Measurements from ENCODE around the gene LMAN2. TPM values are rescaled to one million over a fixed set of nuclear protein-coding genes. Genes with fewer than 3 reads are reported as not detected.

LMAN2 gene
- total RNA-seq, 2 donors from 2014 or later, result 119 to 128 TPM

DNA sequence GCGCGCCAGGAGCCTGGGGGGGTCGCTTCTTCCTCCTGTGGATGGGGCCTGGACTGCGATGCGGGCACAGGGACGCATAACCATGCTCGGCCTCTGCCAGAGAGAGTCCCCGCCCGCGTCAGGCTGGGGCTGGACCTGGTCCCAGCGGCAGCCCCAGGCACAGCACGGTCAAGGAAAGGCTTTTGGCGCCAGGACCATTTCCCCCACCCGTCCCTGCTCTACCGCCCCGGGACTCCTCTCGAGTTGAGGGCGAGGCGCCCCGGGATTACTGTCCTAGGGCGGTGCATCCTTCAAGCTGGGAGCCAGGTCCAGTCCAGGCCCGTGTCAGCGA is 40.1 kb downstream of the LMAN2 start:
- H3K4me3 Mint-ChIP-seq, result peak overlapping the region; percentile 65
- no peak overlapping the region for H3K27ac ChIP-seq (ENCODE audit: low read depth, low read length)

DNA sequence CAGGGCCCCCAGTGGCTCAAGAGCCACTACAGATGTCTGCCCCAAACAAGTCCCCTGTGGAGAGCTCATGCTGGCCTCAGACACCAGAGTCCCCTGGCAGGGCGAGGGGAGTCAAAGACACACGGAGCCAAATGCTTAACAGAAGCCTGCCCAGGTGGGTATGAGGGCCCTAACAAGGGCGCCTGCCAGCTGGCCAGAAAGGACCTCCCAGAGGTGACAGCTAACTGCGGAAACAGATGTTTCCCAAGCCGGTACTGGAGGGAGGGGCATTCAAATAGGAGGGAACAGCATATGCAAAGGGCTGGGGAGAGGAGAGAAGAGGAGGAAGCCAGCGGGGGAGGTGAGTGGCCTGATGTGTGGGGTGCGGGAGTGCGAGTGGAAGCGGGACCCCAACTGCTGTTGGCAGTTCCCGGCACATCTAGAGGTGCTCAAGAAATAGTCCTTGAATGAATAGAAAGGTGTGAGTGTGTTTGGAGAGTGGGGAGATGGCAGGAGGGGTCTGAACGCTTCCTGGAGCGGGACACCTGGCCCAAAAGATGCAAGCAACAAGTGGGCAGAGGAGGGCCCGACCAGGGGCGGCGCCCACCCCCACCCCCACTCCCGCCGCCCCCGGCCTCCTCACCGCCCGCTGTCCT is 40.6 kb downstream of the LMAN2 start:
- Histone ChIP-seq H3K27ac (ENCODE audit: low read depth, low read length) (no peak overlapping the region), H3K4me1 (ENCODE audit: control insufficient read depth, insufficient read depth, low read length) (no peaks in the 10 kb centered on the region), H3K27me3 (ENCODE audit: control insufficient read depth, insufficient read depth, low read length, poor library complexity, severe bottlenecking) (no peaks in the 10 kb centered on the region), H3K9ac (ENCODE audit: extremely low read depth, low read length, poor library complexity, severe bottlenecking) (no peak overlapping the region), H3K36me3 (ENCODE audit: control insufficient read depth, insufficient read depth, low read length) (peaks cover 19% of the 10 kb centered on the region), H3K4me3 (ENCODE audit: low read length) (peak overlapping the region; percentile 83), H3K9me3 (ENCODE audit: control insufficient read depth, low read length) (no peaks in the 10 kb centered on the region)
- TF ChIP-seq, protein P1, sequence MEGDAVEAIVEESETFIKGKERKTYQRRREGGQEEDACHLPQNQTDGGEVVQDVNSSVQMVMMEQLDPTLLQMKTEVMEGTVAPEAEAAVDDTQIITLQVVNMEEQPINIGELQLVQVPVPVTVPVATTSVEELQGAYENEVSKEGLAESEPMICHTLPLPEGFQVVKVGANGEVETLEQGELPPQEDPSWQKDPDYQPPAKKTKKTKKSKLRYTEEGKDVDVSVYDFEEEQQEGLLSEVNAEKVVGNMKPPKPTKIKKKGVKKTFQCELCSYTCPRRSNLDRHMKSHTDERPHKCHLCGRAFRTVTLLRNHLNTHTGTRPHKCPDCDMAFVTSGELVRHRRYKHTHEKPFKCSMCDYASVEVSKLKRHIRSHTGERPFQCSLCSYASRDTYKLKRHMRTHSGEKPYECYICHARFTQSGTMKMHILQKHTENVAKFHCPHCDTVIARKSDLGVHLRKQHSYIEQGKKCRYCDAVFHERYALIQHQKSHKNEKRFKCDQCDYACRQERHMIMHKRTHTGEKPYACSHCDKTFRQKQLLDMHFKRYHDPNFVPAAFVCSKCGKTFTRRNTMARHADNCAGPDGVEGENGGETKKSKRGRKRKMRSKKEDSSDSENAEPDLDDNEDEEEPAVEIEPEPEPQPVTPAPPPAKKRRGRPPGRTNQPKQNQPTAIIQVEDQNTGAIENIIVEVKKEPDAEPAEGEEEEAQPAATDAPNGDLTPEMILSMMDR (conservative IDR thresholded peaks at IDR 0.05), result no peak
- Mint-ChIP-seq H3K9me3 (no peaks in the 10 kb centered on the region), H3K4me1 (peaks cover 11% of the 10 kb centered on the region), H3K4me3 (peak overlapping the region; percentile 65), H3K36me3 (ENCODE audit: low read depth) (peaks cover 19% of the 10 kb centered on the region), H3K27ac (peak overlapping the region; percentile 73), H3K27me3 (ENCODE audit: insufficient read depth) (peaks cover 3% of the 10 kb centered on the region)
- 20 to 38% methylated on average over 5 to 20 of the region's 20 CpGs for WGBS, 2 experiments (ENCODE audit: insufficient coverage in 1 of 2, insufficient read length in 1 of 2)
- peak; percentile 73 for DNase-seq

More for the DNA sequence above, 40.1 kb downstream of the LMAN2 start:
- Histone ChIP-seq H3K4me1 (ENCODE audit: control insufficient read depth, insufficient read depth, low read length) (no peaks in the 10 kb centered on the region), H3K9me3 (ENCODE audit: control insufficient read depth, low read length) (no peaks in the 10 kb centered on the region), H3K4me3 (ENCODE audit: low read length) (peak overlapping the region; percentile 83), H3K36me3 (ENCODE audit: control insufficient read depth, insufficient read depth, low read length) (peaks cover 14% of the 10 kb centered on the region), H3K9ac (ENCODE audit: extremely low read depth, low read length, poor library complexity, severe bottlenecking) (peak overlapping the region; percentile 57), H3K27me3 (ENCODE audit: control insufficient read depth, insufficient read depth, low read length, poor library complexity, severe bottlenecking) (no peaks in the 10 kb centered on the region)
- Mint-ChIP-seq H3K36me3 (ENCODE audit: low read depth) (peaks cover 14% of the 10 kb centered on the region), H3K9me3 (no peaks in the 10 kb centered on the region), H3K27me3 (ENCODE audit: insufficient read depth) (peaks cover 3% of the 10 kb centered on the region), H3K27ac (peak overlapping the region; percentile 52), H3K4me1 (peaks cover 11% of the 10 kb centered on the region)
- 0 to 2% methylated on average over 8 to 23 of the region's 23 CpGs for WGBS, 2 experiments (ENCODE audit: insufficient coverage in 1 of 2, insufficient read length in 1 of 2)
- DNase-seq, result no peak
- TF ChIP-seq, protein P1 (conservative IDR thresholded peaks at IDR 0.05), result peak; percentile 20

DNA sequence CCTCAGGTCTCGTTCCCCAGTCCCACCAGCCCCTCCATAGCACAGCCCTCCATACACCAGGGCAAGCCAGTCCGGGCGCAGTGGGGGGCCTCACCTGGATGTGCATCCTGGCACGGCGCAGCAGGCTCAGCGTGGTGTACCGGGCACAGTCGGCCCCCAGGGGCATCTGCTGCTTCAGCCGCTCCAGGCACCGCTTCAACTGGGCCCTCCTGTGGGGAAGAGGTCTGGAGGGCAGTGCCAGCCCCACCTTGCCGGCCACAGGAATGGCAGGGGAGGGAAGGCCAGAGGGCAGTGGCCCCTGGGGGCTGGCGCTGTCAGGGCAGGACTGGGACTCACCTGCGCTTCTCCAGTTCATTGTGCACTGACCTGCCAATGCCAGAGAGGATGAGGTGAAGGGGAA is 41.1 kb downstream of the LMAN2 start:
- 93 to 95% methylated on average over 7 to 13 of the region's 13 CpGs for WGBS, 2 experiments (ENCODE audit: insufficient coverage in 1 of 2, insufficient read length in 1 of 2)
- H3K4me1 ChIP-seq (ENCODE audit: control insufficient read depth, insufficient read depth, low read length), result no peaks in the 10 kb centered on the region
- peaks cover 25% of the 10 kb centered on the region for H3K36me3 ChIP-seq (ENCODE audit: control insufficient read depth, insufficient read depth, low read length)
- no peaks in the 10 kb centered on the region for H3K27me3 ChIP-seq (ENCODE audit: control insufficient read depth, insufficient read depth, low read length, poor library complexity, severe bottlenecking)
- Mint-ChIP-seq H3K27ac (no peak overlapping the region), H3K4me3 (peak overlapping the region; percentile 65), H3K36me3 (ENCODE audit: low read depth) (peaks cover 24% of the 10 kb centered on the region), H3K4me1 (peaks cover 11% of the 10 kb centered on the region), H3K27me3 (ENCODE audit: insufficient read depth) (peaks cover 3% of the 10 kb centered on the region), H3K9me3 (no peaks in the 10 kb centered on the region)
- no peak for DNase-seq
- peak overlapping the region; percentile 83 for H3K4me3 ChIP-seq (ENCODE audit: low read length)
- TF ChIP-seq, protein P1 (conservative IDR thresholded peaks at IDR 0.05), result no peak
- H3K9ac ChIP-seq (ENCODE audit: extremely low read depth, low read length, poor library complexity, severe bottlenecking), result no peak overlapping the region
- no peaks in the 10 kb centered on the region for H3K9me3 ChIP-seq (ENCODE audit: control insufficient read depth, low read length)
- H3K27ac ChIP-seq (ENCODE audit: low read depth, low read length), result no peak overlapping the region

All from endodermal cell (in vitro differentiated cells).